Hindlimb muscle (tissue), 1 donor: ENCODE measurements around the gene SERPINA5. TPM values are rescaled to one million over a fixed set of nuclear protein-coding genes. Genes with fewer than 3 reads are reported as not detected.

ENCODE experiments used
- DNase-seq: peaks from one replicate; pipeline ENCODE4 v3.0.0-alpha.2; 2013
- polyA plus RNA-seq: library from polyadenylated mRNA; unstranded; fragments of 120-200 nt; gene quantifications from one replicate; pipeline ENCODE4 v1.2.1, GENCODE V29; 2013; ENCODE audit not compliant: insufficient read length

SERPINA5 gene
- polyA plus RNA-seq, 1 donor, result not detected

DNA sequence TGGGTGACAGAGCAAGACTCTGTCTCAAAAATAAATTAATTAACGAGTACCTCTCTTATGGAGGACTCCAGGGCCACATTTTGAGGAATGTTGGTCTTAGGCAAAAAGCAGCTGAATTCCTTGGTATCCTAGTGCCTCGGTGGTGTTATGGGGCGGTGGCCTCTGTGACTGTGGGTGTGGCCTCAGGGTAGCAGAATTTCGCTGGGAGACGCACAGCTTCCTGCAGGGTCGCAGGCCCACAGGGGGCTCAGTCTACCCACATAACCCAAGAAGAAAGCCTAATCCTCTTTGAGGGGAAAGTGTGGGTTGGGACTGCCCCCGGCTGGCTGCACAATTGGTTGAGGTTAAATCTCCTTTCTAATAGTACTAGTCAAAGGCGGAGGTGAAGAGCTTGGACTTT lies 31.2 kb upstream of the SERPINA5 start:
- DNase-seq, result no peak

DNA sequence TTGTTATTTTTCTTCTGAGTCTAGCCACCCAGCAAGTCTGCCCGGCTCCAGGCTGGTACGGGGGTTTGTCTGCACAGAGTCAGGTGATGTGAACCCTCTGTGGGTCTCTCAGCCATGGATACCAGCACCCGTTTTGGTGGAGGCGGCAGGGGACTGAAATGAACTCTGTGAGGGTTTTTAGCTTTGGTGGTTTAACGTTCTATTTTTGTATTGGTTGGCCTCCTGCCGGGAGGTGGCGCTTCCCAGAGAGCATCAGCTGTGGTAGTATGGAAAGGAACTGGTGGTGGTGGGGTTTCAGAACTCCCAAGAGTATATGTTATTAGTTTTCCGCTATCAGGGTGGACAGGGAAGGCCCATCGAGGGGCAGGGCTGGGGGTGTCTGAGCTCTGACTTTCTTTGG lies 25.2 kb upstream of the SERPINA5 start:
- no peak for DNase-seq

DNA sequence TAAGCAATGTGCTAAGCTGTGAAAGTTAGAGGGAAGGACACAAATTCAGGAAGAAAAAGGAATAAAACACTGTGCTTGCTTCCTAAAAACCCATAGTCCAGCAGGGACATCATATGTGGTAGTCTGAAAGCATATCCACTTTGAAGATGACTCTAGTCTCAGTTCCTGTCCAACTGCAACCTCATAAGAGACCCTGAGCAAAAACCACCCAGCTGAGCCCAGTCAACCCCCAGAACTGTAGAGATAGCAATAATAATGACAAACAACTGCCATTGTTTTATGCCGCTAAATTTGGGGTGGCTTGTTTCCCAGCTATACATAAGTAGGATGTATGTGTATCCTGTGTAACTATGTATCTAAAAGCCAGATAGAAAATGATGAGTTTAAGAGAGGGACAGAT lies 23.9 kb upstream of the SERPINA5 start:
- no peak for DNase-seq

DNA sequence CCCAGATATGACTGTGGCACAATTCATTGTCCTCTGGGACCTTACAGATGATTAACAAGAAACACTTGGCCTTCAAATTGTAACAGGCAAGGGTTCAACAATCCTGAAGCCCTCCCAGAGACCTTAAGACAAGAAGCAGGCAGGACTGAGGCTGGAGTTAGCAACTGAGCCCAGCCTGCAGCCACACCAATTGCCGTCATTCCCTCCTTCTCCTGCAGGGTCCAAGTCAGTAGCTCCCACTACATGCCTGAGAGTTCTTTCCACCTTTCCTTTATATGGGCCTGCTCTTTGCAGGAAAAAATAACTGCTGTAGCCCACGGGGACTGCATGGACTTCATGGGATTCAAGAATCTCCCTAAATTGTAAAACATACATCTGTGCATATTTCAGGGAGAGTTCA lies 22.4 kb upstream of the SERPINA5 start:
- DNase-seq, result no peak

DNA sequence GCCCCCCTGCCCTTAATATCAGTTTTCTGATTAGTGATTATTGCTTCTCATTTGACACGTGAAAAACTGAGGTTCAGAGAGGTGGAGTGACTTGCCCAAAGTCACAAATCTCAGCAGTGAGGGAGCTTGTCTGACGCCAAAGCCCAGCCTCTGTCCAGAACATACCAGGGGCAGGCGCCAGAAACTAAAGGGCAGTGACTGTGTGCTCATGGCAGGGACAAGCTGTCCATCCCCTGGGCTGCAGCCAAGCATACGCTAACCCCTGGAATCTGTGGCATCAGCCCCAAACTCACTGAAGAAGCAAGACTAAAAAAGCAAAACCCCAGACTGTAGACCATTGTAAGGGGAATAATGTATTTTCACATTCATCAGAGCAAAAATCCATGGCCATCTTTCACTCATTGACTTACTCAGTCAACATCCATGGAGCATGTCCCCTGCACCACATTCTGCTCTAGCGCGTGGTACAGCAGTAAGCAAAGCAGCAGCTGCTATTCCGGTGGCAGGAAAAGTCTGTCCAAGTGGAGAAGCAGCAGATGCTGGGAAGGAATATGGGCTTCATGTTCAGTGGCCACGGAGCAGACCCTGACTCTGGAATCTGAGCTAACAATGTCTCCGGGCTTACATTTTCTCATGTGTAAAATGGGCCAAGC lies 21.5 kb upstream of the SERPINA5 start:
- DNase-seq, result no peak

DNA sequence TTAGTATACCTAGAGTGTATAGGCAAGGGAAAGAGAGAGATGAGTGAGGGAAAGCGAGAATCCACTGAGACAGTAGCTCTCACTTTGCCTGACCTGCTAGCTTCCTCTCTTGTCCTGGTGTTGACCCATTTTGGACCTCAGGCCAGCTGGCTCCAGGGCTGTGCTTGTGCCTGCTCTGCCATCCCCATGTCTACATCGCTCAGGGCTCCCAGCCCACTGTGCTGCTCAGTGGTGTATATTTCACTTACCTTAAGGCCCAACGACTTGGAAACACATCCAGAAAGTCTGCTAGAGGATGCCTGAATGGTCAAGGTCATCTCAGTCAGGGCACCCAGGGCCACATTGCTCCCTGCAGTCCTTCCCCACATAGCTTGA lies 20.9 kb upstream of the SERPINA5 start:
- DNase-seq, result no peak

DNA sequence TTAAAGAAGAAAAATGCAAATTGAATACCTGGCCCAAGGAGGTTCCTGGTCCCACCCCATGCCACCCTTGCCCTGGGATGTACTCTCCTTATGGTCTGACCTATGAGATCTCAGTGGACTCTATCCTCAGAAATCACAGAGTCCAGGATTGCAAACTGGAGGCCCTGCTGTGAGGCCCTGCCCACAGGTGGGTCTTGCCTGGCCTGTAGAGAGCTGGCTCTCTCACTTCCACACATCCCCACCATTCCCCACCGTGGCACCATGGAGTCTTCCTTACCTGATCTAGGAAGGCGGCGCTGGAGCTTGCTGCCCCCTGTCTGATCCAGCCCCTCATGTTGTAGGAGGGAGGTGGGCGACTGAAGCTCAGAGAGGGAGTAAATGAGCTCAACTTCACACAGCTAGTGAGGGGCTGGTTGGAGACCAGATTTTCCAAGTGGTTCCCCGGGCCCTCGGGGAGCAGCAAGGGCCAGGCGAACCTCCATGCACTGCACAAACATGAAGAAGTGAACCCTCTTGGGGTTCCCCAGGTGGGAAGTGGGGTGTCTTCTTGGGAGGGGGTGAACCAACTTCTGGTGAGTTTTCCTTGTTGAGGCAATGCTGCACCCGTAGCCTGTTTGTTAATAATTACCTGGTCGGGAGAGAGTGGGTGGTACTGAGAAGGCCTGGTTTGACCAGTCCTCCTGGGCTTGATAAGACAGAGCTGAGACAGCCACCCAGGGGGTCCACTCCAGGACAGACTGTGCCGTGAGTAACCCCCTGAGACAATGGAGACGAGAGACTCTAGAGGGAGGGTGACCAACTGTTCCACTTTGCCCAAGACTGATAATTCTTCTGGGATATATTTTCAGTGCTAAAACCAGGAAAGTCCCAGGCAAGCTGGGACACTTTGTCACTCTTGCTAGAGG lies 20.2 kb upstream of the SERPINA5 start, which contains the start of gene SERPINA4:
SERPINA4 (plus strand) TSS at position 692 of the 905 bp plus-strand sequence. CDS start 2,041 bp downstream, outside the sequence.
- DNase-seq, result no peak

DNA sequence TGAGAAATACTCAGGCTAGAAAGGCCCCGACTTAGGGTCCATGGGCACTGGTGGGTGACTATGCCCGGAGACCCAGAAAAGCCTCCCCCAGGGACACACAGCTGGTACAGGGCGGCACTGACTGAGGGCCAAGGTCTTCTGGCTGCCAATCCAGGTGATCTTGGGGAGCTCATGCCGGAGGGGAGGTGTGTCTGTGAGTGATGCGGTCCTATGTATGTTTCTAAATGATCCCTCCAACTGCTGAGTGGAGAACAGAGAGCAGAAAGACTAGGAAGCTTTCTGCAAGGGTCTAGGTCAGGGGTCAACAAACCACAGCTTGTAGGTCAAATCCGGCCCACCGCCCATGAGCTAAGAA lies 19.6 kb upstream of the SERPINA5 start:
- no peak for DNase-seq

DNA sequence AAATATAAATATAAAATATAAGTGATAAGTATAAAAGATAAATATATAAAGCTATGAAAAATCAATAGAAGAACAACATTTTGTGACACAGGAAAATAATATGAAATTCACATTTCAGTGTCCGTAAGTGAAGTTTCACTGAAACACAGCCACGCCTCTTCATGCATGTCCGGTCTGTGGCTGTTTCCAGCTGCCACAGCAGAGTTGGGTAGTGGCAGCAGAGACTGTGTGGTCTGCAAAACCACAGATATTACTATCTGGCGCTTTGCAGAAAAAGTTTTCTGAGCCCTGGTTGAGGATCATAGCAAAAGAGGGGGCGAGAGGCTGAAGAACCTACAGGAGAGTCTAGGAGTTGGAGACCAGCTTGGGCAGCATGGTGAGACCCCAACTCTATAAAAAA lies 19.2 kb upstream of the SERPINA5 start:
- no peak for DNase-seq

DNA sequence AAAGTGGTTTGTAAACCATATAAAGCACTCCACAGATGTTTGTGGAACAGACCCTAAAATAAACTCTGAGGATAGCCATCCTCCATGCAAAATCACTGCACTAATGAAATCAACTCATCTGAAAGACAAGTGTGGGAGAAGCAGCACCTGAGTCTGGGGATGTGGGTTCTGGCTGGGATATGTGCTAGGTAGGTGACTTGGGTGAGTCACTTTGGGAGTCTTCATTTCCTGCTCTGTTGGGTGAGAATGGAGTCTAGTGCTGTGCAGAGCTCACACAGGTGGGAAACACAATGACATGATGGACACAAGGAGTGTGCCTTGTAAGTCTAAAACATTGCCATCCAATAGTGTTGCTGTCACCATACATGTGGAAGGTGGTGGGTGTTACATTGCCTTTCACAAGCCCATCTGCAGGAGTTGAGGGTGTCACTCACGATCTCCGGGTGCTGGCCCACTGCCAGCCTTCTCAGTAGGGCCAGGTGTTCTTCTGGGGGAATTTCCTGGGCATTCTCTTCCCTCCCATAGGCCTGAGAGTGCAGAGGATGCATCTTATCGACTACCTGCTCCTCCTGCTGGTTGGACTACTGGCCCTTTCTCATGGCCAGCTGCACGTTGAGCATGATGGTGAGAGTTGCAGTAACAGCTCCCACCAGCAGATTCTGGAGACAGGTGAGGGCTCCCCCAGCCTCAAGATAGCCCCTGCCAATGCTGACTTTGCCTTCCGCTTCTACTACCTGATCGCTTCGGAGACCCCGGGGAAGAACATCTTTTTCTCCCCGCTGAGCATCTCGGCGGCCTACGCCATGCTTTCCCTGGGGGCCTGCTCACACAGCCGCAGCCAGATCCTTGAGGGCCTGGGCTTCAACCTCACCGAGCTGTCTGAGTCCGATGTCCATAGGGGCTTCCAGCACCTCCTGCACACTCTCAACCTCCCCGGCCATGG lies 18.0 kb upstream of the SERPINA5 start:
- DNase-seq, result no peak

DNA sequence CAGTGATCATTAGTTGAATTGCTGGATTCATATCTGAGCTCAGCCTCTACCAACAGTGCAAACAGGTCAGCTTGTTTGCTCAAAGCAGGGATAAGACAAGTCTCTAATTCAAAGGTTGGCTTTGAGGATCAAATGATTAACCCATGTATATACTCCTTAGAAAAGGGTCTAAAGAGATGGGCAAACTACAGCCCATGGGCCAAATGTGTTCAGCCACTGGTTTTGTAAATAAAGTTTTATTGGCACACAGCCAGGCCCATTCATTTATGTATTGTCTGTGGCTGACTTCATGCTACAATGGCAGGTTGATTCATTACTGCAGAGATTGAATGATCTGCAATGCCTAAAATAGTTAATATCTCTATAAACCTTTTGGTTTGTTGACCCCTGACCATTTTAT lies 16.8 kb upstream of the SERPINA5 start:
- DNase-seq, result no peak

DNA sequence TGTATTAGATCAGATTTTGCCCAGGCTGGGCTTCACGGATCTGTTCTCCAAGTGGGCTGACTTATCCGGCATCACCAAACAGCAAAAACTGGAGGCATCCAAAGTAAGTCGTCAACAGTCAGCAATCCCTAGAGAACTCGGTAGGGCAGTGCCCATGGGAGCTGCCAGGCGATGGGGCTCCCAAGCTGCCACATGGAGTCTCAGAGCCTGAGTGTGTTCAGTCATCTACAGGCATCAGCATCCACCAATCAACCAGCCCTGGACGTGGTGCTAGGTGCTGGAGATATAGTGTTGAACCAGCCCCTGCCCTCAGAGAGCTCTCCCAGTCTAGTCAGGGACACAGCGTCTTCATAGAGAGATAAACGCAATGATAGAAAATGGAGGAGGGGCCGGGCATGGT lies 13.0 kb upstream of the SERPINA5 start:
- DNase-seq, result no peak

DNA sequence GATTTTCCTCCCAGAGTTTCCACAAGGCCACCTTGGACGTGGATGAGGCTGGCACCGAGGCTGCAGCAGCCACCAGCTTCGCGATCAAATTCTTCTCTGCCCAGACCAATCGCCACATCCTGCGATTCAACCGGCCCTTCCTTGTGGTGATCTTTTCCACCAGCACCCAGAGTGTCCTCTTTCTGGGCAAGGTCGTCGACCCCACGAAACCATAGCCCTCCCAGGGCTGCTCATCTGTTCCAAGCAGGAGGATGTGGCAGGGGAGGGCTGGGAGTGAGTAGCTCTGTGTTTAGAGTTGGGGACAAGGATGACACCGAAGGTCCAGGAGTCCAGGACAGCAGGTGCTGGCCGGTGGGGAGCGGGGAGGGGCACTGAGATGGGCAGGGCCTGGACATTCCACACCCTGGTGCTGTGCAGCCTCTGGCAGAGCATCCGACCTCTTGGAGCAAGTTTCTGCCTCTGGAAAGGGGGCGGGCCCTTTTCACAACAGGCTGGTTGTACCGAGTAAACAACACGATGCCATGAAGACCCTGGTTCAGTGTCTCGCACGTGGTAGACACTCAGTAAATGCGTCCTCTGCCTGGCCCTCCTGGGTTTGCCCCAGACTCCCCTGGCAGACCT lies 11.7 kb upstream of the SERPINA5 start:
- DNase-seq, result no peak

DNA sequence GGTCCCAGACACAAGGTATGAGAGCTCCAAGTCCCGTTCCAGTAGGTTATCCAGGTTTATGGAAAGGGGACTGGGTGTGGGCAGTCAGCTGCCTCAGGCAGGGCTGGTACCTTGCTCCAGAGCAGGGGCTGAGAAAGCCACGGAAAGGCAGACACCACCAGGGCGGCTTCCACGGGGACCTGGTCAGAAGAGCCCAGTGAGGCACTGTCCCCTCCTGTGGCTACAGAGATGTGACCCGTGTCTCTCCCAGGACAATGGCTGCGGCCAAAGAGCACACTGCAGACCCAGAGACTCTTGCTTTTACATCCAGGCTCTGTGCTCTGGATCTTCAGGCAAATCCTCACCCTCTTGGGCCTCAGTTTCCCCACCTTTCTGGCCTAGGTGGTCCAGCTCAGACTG lies 11.2 kb upstream of the SERPINA5 start:
- no peak for DNase-seq

DNA sequence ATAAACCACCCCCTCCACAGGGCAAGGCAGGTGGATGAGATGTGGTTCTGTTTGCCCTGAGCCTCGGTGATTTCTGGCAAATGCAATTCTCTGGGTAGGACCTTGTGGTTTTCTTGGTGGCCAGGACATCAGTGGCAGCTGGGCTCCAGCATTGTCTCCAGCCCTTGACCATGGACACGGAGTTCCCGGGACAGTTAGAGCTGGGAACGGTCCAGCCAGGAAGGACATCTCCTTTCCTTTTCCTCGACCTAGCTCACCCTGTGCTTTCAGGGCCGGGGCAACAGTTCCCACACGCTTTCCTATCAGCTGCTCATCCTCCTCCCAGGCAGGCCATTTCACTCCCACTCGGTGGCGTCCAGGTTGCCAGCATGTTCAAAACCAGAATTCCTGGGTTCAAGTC lies 10.8 kb upstream of the SERPINA5 start:
- no peak for DNase-seq

DNA sequence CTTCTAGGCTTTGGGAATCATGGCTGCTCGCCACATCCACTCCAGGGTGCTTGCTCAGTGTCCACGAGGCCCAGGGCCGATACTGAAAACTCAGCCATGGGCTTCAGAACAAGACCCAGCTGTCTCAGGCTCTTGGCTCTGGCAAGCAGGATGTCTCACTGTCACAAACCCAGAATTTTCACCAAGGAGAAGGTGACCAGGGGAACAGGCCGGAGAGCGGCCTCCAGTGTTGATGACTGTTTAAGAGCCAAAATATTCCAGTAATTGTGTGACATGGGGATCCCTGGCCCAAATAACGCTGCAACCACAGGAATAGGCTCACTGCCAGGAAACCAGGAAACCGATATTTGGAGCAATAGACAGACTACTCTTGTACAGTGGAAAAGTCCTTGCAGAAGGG lies 9.8 kb upstream of the SERPINA5 start:
- DNase-seq, result peak; percentile 17

DNA sequence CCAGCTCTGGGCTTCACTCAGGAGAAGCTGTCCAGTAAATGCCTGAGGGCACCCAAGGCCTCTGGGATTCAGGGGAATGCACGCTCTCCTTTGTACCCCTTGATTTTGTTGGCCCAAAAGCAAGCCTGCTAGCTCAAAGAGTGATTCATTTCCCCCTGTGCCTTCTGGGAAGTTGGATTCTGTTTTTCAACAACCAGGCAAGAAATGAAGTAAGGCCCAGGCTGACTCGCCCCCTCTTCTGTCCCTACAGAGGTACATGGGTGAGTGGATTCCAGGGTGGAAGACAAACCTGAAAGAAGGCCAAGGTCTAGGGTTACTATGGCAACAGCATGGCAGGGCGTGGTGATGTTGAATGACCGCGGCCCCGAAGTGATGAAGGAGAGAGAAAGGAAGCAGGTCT lies 9.3 kb upstream of the SERPINA5 start:
- DNase-seq, result no peak

DNA sequence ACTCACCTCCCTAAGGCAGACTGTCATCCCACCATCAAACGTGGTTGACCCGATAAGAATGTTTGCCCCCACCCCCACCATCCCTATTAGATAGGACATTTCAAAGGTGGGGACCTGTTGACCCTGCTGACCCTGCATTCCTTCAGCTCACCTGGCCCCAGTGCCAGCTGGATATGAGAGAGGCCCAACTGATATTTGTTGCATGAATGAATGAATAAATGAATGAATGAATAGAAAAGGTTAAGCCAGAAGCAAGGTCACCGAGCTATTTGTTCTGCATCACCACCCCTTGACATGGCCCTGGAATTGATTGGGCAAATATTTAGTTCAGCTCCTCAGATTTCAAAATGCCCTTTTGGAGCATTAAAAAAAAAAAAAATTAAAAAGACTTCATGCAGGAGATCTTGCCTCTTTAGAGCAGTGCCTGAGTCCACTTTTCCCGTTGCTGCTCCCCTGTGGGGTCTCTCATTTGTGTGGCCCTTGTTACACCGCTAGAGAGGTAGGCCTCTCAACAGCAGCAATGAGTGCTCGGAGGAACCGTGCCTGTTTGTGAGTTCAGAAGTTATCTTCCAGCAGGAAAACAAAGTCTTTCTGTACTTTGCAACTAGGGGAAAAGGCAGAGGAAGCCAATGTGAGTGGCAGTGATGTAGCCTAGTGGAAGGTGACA lies 8.5 kb upstream of the SERPINA5 start:
- DNase-seq, result no peak

DNA sequence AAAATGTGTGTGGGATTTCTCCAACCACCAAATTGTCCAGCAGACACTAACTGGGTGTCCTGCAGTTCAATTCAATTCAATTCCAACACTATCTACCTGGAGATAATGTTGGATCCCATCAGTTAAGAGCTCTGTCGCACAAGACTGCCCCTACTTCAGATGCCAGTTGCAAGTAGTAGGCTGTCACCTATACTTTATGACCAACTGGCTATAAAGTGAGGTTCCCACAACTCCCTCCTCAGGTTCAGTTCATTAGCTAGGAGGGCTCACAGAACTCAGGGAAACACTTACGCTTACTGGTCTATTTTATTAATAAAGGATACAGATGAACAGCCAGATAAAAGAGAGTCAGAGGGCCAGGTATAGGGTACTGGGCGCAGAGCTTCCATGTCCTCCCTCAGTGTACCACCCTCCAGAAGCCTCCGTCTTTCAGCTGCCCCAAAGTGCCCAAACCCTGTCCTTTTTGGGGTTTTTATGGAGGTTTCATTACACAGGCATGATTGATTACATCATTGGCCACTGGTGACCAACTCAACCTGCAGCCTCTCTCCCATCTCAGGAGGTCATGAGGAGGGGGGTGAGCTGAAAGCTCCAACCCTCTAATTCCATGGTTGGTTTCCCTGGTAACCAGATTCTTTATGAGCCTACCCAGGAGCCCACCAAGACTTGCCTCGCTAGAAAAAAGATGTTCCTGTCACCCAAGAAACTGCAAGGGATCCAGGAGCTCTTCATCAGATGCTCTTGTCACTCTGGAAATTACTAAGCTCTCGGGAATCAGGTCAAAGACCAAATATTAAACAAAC lies 7.5 kb upstream of the SERPINA5 start:
- DNase-seq, result no peak

DNA sequence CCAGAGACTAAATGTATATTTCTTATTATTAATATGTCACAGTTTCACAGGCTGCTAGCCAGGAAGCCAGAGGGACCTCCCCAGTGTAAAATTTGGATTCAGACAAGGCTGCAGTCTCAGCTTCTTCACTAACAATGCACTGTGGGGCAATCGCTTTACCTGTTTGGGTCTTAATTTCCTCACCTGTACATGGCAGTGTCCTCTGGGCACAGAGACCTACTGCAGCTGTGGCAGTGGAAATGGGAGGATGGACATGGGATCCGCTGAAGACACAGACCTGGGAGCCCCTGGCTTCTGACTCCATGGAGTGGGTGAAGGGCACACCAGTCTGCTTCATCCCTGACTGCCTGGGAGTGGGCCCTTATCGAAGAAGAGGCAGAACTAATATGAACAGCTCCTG lies 6.9 kb upstream of the SERPINA5 start:
- DNase-seq, result no peak
